PC-3 (cell line): ENCODE measurements around the gene TMEM62.

Source experiments
- EZH2phosphoT487 ChIP-seq: fragments of 300-600 bp; sonication (generic); IDR thresholded peaks from 2 replicates; pipeline ENCODE4 v1.6.1; 2018; ENCODE audit warnings: mild to moderate bottlenecking, antibody characterized with exemption, low read length, borderline replicate concordance
- TF ChIP-seq, protein P1 (sequence below): fragments of 300-600 bp; sonication (generic); conservative IDR thresholded peaks from 2 replicates; pipeline ENCODE4 v1.5.1; 2017; ENCODE audit warnings: antibody characterized with exemption, low read depth, mild to moderate bottlenecking, low read length

DNA sequence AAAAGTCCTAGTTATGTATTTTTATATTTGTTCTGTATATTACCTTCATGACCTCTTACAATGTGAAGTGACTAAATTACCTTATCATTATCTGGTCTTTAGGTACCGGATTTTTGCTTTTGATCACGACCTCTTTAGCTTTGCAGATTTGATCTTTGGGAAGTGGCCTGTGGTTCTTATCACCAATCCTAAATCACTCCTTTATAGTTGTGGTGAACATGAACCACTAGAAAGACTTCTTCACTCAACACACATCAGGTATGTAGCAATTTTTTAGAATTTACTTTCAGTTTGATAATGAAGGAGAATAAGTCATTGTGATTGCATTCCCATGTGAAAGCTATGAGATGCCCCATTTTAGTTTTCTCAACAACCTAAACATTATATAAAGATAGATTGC is 18.3 kb downstream of the TMEM62 start:
- TF ChIP-seq, protein P1, sequence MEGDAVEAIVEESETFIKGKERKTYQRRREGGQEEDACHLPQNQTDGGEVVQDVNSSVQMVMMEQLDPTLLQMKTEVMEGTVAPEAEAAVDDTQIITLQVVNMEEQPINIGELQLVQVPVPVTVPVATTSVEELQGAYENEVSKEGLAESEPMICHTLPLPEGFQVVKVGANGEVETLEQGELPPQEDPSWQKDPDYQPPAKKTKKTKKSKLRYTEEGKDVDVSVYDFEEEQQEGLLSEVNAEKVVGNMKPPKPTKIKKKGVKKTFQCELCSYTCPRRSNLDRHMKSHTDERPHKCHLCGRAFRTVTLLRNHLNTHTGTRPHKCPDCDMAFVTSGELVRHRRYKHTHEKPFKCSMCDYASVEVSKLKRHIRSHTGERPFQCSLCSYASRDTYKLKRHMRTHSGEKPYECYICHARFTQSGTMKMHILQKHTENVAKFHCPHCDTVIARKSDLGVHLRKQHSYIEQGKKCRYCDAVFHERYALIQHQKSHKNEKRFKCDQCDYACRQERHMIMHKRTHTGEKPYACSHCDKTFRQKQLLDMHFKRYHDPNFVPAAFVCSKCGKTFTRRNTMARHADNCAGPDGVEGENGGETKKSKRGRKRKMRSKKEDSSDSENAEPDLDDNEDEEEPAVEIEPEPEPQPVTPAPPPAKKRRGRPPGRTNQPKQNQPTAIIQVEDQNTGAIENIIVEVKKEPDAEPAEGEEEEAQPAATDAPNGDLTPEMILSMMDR, result no peak
- no peak for TF ChIP-seq EZH2phosphoT487
